Measurements from ENCODE around the gene CYP4F22.

DNA sequence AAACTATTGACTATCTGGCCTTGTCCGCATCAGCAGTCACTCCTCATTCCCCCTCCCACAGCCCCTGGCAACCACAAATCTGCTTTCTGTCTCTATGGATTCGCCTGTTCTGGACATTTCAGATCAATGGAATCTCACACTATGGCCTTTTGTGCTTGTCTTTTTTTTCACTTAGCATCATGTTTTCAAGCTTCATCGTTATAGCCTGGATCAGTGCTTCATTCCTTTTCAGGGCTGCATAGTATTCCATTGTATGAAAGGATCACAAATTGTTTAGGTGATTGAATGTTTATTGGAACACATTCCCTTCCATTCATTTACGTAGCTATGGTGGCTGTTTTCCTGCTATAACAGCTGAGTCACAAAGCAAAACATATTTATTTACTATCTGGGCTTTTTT, 21.3 kb upstream of the CYP4F22 start:
- no peak for TF ChIP-seq CTCF (conservative IDR thresholded peaks at IDR 0.05; ENCODE audit: low read length)
- TF ChIP-seq EZH2phosphoT487 (IDR thresholded peaks at IDR 0.05; ENCODE audit: borderline replicate concordance, low read depth, low read length) = no peak
